Endothelial cell of umbilical vein (primary cell): Measurements from ENCODE around the gene SOX14.

Experiments used
- CTCF ChIP-seq, 2 donors: IDR thresholded peaks; 1 replicate in 1 of 2; 2 replicates in 1 of 2; pipeline ENCODE4 v1.5.1; 2011; ENCODE audit warnings: low read length in 2 of 2, mild to moderate bottlenecking in 2 of 2, moderate library complexity in 2 of 2, control low read depth in 1 of 2, inconsistent platforms in 1 of 2, low read depth in 1 of 2; ENCODE audit not compliant: insufficient read depth in 1 of 2; ENCODE audit errors: extremely low read depth in 1 of 2
- EZH2 ChIP-seq: IDR thresholded peaks from 2 replicates; pipeline ENCODE4 v1.6.1; 2012; ENCODE audit warnings: borderline replicate concordance, low read depth, mild to moderate bottlenecking, moderate library complexity, low read length, inconsistent platforms; ENCODE audit not compliant: severe bottlenecking
- FOS ChIP-seq: IDR thresholded peaks from 2 replicates; pipeline ENCODE4 v1.6.1; 2011; ENCODE audit warnings: mild to moderate bottlenecking, low read length, moderate library complexity, borderline replicate concordance; ENCODE audit not compliant: insufficient read depth
- GATA2 ChIP-seq: IDR thresholded peaks from 2 replicates; pipeline ENCODE4 v1.7.0; 2011; ENCODE audit warnings: low read depth, mild to moderate bottlenecking, moderate library complexity, mixed read lengths, low read length; ENCODE audit not compliant: insufficient read length, insufficient read depth
- MAX ChIP-seq: IDR thresholded peaks from 2 replicates; pipeline ENCODE4 v1.6.1; 2011; ENCODE audit not compliant: insufficient read depth, insufficient read length
- POLR2A ChIP-seq: IDR thresholded peaks from 2 replicates; pipeline ENCODE4 v1.6.1; 2012; ENCODE audit warnings: low read depth, mild to moderate bottlenecking, control low read depth, low read length
- POLR2AphosphoS5 ChIP-seq: IDR thresholded peaks from 2 replicates; pipeline ENCODE4 v1.6.1; 2012; ENCODE audit warnings: low read depth, mild to moderate bottlenecking, control low read depth, low read length, moderate library complexity; ENCODE audit not compliant: insufficient read depth

GRCh38 chr3:137769322-137770065, 5.4 kb downstream of the SOX14 start:
- TF ChIP-seq CTCF (IDR thresholded peaks at IDR 0.05; ENCODE audit: extremely low read depth in 1 of 2, insufficient read depth in 1 of 2, low read depth in 1 of 2, low read length in 2 of 2) (no peak), MAX (no peak), FOS (no peak), POLR2A (no peak), POLR2AphosphoS5 (no peak), EZH2 (no peak), GATA2 (no peak)
